Neuronal stem cell (in vitro differentiated cells): ENCODE results near the gene RTRAF.

Experiments used
- DNase-seq: peaks from one replicate; pipeline ENCODE4 v3.0.0-alpha.2; 2013; ENCODE audit warnings: low spot score
- H2AFZ ChIP-seq: one replicate; pipeline ENCODE4 v1.6.1; 2013; ENCODE audit warnings: mild to moderate bottlenecking, low read length, inconsistent platforms
- H2AK5ac ChIP-seq: 2 replicates; pipeline ENCODE4 v1.6.1; 2013; ENCODE audit warnings: low read depth, mild to moderate bottlenecking, inconsistent platforms, low read length, moderate library complexity, mixed read lengths
- H2BK120ac ChIP-seq: 2 replicates; pipeline ENCODE4 v1.6.1; 2013; ENCODE audit warnings: low read depth, mild to moderate bottlenecking, inconsistent platforms, low read length, moderate library complexity, mixed read lengths
- H2BK12ac ChIP-seq: one replicate; pipeline ENCODE4 v1.6.1; 2013; ENCODE audit warnings: low read length, inconsistent platforms
- H2BK15ac ChIP-seq: 2 replicates; pipeline ENCODE4 v1.6.1; 2013; ENCODE audit warnings: mild to moderate bottlenecking, low read length, inconsistent platforms, mixed read lengths
- H2BK5ac ChIP-seq: one replicate; pipeline ENCODE4 v1.6.1; 2013; ENCODE audit warnings: inconsistent platforms, mild to moderate bottlenecking, low read length, moderate library complexity
- H3K14ac ChIP-seq: one replicate; pipeline ENCODE4 v1.6.1; 2013; ENCODE audit warnings: low read length, inconsistent platforms
- H3K18ac ChIP-seq: 2 replicates; pipeline ENCODE4 v1.6.1; 2013; ENCODE audit warnings: low read length, inconsistent platforms
- H3K23ac ChIP-seq: 2 replicates; pipeline ENCODE4 v1.6.1; 2013; ENCODE audit warnings: low read depth, mild to moderate bottlenecking, mixed read lengths, low read length, inconsistent platforms; ENCODE audit not compliant: poor library complexity
- H3K27ac ChIP-seq: replicated peaks from 3 replicates; pipeline ENCODE4 v1.5.1; 2013; ENCODE audit warnings: low read length, inconsistent platforms
- H3K27me3 ChIP-seq, 3 experiments: 2 replicates each; pipeline ENCODE4 v1.6.1; 2013; ENCODE audit warnings: low read length in 3 of 3, mild to moderate bottlenecking in 2 of 3, inconsistent platforms in 1 of 3, low read depth in 1 of 3, mixed read lengths in 1 of 3, moderate library complexity in 1 of 3; ENCODE audit not compliant: control insufficient read depth in 3 of 3, insufficient read depth in 3 of 3
- H3K36me3 ChIP-seq, 2 donors: replicated peaks in 1 of 2; 2 replicates each; pipeline ENCODE4 v1.6.1; 2013; ENCODE audit warnings: low read length in 2 of 2; ENCODE audit not compliant: control insufficient read depth in 2 of 2, insufficient read depth in 2 of 2
- H3K4ac ChIP-seq: 2 replicates; pipeline ENCODE4 v1.6.1; 2013; ENCODE audit warnings: inconsistent platforms, mild to moderate bottlenecking, low read length, moderate library complexity
- H3K4me1 ChIP-seq, 2 donors: 1 replicate in 1 of 2; 2 replicates in 1 of 2; pipeline ENCODE4 v1.6.1; 2013; ENCODE audit warnings: low read length in 2 of 2, low read depth in 1 of 2; ENCODE audit not compliant: control insufficient read depth in 2 of 2, insufficient read depth in 1 of 2
- H3K4me2 ChIP-seq: one replicate; pipeline ENCODE4 v1.6.1; 2013; ENCODE audit warnings: mild to moderate bottlenecking, low read length, inconsistent platforms; ENCODE audit not compliant: insufficient read depth, poor library complexity, severe bottlenecking
- H3K4me3 ChIP-seq, 2 donors: 2 replicates each; pipeline ENCODE4 v1.5.1; 2013; ENCODE audit warnings: low read length in 2 of 2, mild to moderate bottlenecking in 2 of 2, inconsistent platforms in 1 of 2, moderate library complexity in 1 of 2
- H3K79me1 ChIP-seq: one replicate; pipeline ENCODE4 v1.6.1; 2013; ENCODE audit warnings: low read depth, mild to moderate bottlenecking, inconsistent platforms, low read length, moderate library complexity
- H3K9ac ChIP-seq: one replicate; pipeline ENCODE4 v1.6.1; 2013; ENCODE audit warnings: mild to moderate bottlenecking, low read depth, low read length, inconsistent platforms; ENCODE audit not compliant: poor library complexity
- H3K9me3 ChIP-seq, 2 donors: replicated peaks in 1 of 2; 2 replicates each; pipeline versions ENCODE3 to v1.6.1; 2013; ENCODE audit warnings: low read length in 2 of 2, mild to moderate bottlenecking in 2 of 2, inconsistent platforms in 1 of 2, low read depth in 1 of 2, mixed read lengths in 1 of 2, moderate library complexity in 1 of 2; ENCODE audit not compliant: control insufficient read depth in 2 of 2, insufficient read depth in 1 of 2
- H4K8ac ChIP-seq: one replicate; pipeline ENCODE4 v1.6.1; 2013; ENCODE audit warnings: low read depth, mild to moderate bottlenecking, inconsistent platforms, low read length, moderate library complexity
- H4K91ac ChIP-seq: one replicate; pipeline ENCODE4 v1.6.1; 2013; ENCODE audit warnings: low read length, low read depth, mild to moderate bottlenecking, inconsistent platforms; ENCODE audit not compliant: poor library complexity
- WGBS, 2 donors: extraction: QIAGEN DNeasy Blood & Tissue Kit; methylation state at CpG; one replicate each; pipeline ENCODE4 v1.1.7; 2013; ENCODE audit warnings: missing lambda C conversion rate in 2 of 2, mixed read lengths in 1 of 2; ENCODE audit not compliant: insufficient read length in 2 of 2, insufficient replicate concordance in 1 of 2; ENCODE audit errors: extremely low coverage in 2 of 2; 5-methylcytosine and 5-hydroxymethylcytosine counted together

The RTRAF gene

DNA sequence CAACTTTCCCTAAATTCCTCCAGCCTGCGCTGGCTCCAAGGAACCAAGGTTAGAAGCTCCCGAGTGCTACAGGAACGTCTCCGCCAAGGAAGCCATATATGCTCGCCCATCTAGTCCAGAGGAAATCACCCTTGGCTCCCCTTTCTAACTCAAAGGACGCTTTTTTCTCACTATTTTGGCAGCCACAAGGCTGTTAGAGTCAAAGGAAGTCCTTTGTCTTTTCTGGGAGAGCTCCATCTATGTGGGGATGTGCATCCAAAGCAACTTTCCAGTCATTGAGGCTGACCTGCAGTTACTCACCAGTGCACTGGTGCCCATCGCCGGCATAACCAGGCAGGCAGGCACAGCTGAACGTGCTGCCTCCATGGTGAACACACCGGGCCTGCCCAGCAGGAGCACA is 37.6 kb downstream of the RTRAF start:
- H2BK15ac ChIP-seq, result no peak overlapping the region
- H3K18ac ChIP-seq, result peak overlapping the region; percentile 68
- no CpG with 5 or more reads among the region's 10 CpGs for WGBS, 2 donors

DNA sequence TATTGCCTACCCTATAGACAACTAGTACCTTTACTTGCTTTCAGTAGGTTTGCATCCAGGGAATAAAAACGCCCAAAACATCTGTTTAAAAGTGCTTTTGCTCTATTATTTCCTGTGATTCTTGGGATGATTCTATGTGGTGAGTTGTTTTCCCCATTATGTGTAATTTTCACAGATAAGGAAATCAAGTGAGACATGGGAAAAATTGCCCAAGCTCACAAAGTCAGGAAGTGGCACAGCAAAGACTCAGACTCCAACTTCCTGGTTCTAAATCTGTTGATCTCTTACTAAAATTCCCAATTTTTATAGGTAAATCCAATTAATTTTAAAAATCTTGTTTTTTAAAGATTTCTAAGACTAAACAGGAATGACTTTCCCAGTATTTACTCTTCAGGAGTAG is 40.5 kb downstream of the RTRAF start:
- H3K9ac ChIP-seq, result no peak overlapping the region
- peaks cover 0 to 4% of the 10 kb centered on the region in 2 donors for H3K4me1 ChIP-seq
- H3K79me1 ChIP-seq, result no peaks in the 10 kb centered on the region
- H3K4me3 ChIP-seq, result no peak overlapping the region
- no peak overlapping the region for H4K91ac ChIP-seq
- H3K4me2 ChIP-seq, result no peak overlapping the region
- no peaks in the 10 kb centered on the region for H3K27me3 ChIP-seq
- H3K23ac ChIP-seq, result no peak overlapping the region
- peaks cover 3 to 23% of the 10 kb centered on the region in 2 donors for H3K36me3 ChIP-seq
- H2BK12ac ChIP-seq, result no peak overlapping the region
- no CpG with 5 or more reads among the region's 1 CpG for WGBS, 2 donors
- H3K4ac ChIP-seq, result no peak overlapping the region
- H3K14ac ChIP-seq, result no peak overlapping the region
- H2BK120ac ChIP-seq, result no peak overlapping the region
- H3K27ac ChIP-seq, result no peak overlapping the region
- H2AFZ ChIP-seq, result no peak overlapping the region
- H3K9me3 ChIP-seq, result no peaks in the 10 kb centered on the region
- no peak overlapping the region for H2BK5ac ChIP-seq
- no peak for DNase-seq
- H2BK15ac ChIP-seq, result no peak overlapping the region
- no peak overlapping the region for H3K18ac ChIP-seq
- H2AK5ac ChIP-seq, result no peak overlapping the region
- no peak overlapping the region for H4K8ac ChIP-seq

More for the DNA sequence above, 37.6 kb downstream of the RTRAF start:
- H2BK120ac ChIP-seq, result no peak overlapping the region
- no peak overlapping the region for H4K91ac ChIP-seq
- no peaks in the 10 kb centered on the region for H3K9me3 ChIP-seq
- DNase-seq, result no peak
- H4K8ac ChIP-seq, result no peak overlapping the region
- H3K23ac ChIP-seq, result no peak overlapping the region
- H3K4me1 ChIP-seq, result no peaks in the 10 kb centered on the region
- H3K14ac ChIP-seq, result no peak overlapping the region
- peaks cover 3 to 23% of the 10 kb centered on the region in 2 donors for H3K36me3 ChIP-seq
- no peak overlapping the region for H2AFZ ChIP-seq
- H3K79me1 ChIP-seq, result no peaks in the 10 kb centered on the region
- H3K4me3 ChIP-seq, result no peak overlapping the region
- peak overlapping the region; percentile 39 for H3K9ac ChIP-seq
- H3K27me3 ChIP-seq, result no peaks in the 10 kb centered on the region
- no peak overlapping the region for H2BK5ac ChIP-seq
- H3K4me2 ChIP-seq, result no peak overlapping the region
- H2AK5ac ChIP-seq, result no peak overlapping the region
- H3K27ac ChIP-seq, result no peak overlapping the region
- H2BK12ac ChIP-seq, result no peak overlapping the region
- no peak overlapping the region for H3K4ac ChIP-seq

DNA sequence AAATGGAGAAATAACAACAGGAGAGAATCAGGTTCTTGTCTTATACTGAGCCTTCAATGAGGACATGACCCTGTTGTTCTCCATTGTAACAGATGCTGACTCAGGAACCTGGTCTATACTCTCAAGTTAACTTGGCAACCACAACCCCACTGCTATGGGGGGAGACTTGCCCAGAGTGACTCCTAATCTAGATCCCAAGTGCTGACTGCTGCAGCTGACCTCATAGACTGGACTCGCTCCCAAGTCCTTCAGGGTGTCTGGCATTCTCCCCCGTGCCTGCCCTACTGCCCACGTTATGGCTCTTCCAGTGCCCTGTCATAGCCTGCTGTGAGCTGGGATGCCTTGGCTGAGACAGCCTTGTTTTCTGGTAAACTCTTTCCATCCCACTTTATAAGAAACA is 42.4 kb downstream of the RTRAF start:
- Histone ChIP-seq H4K91ac (no peak overlapping the region), H3K36me3 (peaks cover 3 to 17% of the 10 kb centered on the region in 2 donors), H2BK120ac (no peak overlapping the region), H3K4me2 (no peak overlapping the region), H3K9ac (no peak overlapping the region), H3K18ac (peak overlapping the region; percentile 28), H2BK12ac (no peak overlapping the region), H3K27ac (no peak overlapping the region), H4K8ac (no peak overlapping the region), H3K79me1 (no peaks in the 10 kb centered on the region), H3K4ac (no peak overlapping the region), H2BK5ac (no peak overlapping the region), H2AK5ac (no peak overlapping the region), H2BK15ac (no peak overlapping the region), H3K4me3 (no peak overlapping the region), H3K27me3 (no peaks in the 10 kb centered on the region), H3K9me3 (no peaks in the 10 kb centered on the region), H3K14ac (no peak overlapping the region), H2AFZ (no peak overlapping the region), H3K4me1 (peaks cover 0 to 4% of the 10 kb centered on the region in 2 donors), H3K23ac (no peak overlapping the region)
- no CpG with 5 or more reads among the region's 3 CpGs for WGBS, 2 donors
- DNase-seq, result no peak

DNA sequence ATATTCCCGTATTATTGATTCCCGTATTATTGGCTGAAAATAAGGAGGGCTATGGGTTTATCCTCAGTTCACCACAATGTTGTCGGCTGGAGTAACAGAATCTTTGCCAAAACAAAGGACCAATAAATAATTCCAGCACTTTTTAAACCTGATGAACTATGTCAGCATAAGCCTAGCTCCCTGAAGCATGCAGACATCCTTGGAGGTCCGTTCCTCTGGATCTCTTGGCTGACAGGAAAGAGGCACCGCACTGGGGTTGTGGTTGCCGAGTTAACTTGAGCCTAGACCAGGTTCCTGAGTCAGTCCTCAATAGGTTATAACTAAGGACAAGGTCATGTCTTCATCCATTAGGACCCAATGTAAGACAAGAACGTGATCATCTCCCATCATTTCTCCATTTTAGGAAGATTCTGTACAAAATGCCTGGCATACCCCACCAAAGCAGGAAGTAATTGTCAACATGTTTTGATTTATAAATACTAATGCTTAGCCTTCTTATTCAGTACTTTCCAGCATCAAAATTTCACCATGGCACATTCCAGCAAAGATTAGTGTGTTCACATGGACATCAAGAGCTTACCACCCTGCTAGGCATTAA is 43.0 kb downstream of the RTRAF start:
- H3K4me1 ChIP-seq, result peaks cover 0 to 4% of the 10 kb centered on the region in 2 donors
- H3K14ac ChIP-seq, result no peak overlapping the region
- H3K79me1 ChIP-seq, result no peaks in the 10 kb centered on the region
- H2AFZ ChIP-seq, result no peak overlapping the region
- H4K8ac ChIP-seq, result no peak overlapping the region
- no CpG with 5 or more reads among the region's 7 CpGs for WGBS, 2 donors
- H2BK5ac ChIP-seq, result no peak overlapping the region
- no peak overlapping the region for H3K4me2 ChIP-seq
- H3K4me3 ChIP-seq, result no peak overlapping the region
- H3K9me3 ChIP-seq, result no peaks in the 10 kb centered on the region
- no peak overlapping the region for H3K18ac ChIP-seq
- H2BK12ac ChIP-seq, result no peak overlapping the region
- H3K4ac ChIP-seq, result no peak overlapping the region
- no peak overlapping the region for H3K9ac ChIP-seq
- H3K23ac ChIP-seq, result no peak overlapping the region
- no peak for DNase-seq
- H3K27me3 ChIP-seq, result no peaks in the 10 kb centered on the region
- no peak overlapping the region for H2AK5ac ChIP-seq
- no peak overlapping the region for H2BK120ac ChIP-seq
- no peak overlapping the region for H3K27ac ChIP-seq
- H3K36me3 ChIP-seq, result peaks cover 0 to 15% of the 10 kb centered on the region in 2 donors
- H2BK15ac ChIP-seq, result no peak overlapping the region
- no peak overlapping the region for H4K91ac ChIP-seq
